GM12878 (cell line): Measurements from ENCODE around the gene PLEKHA1. TPM values are rescaled to one million over a fixed set of nuclear protein-coding genes. Genes with fewer than 3 reads are reported as not detected.

Source experiments
- ATAC-seq: fragments of 200-7000 bp; cut with Tn5 transposase; 3 replicates; pipeline ENCODE4 v1.9.1; 2020; ENCODE audit warnings: mild to moderate bottlenecking, moderate library complexity
- BruUV-seq: library from RNA; stranded (reverse); fragments of 400-500 nt; replicated peaks from 2 replicates; lab custom pipeline; 2021; lab: Mats Ljungman, UMichigan
- CTCF ChIA-PET: fragments of 300-600 bp; sonication (Branson Sonifier 250); formaldehyde crosslinking; extraction: SDS; loops from one replicate; lab custom pipeline; 2021; ENCODE audit warnings: inconsistent platforms; lab: Yijun Ruan, JAX
- POLR2A ChIA-PET: fragments of 350-600 bp; formaldehyde crosslinking; extraction: SDS; loops from one replicate; lab custom pipeline; 2021; ENCODE audit warnings: inconsistent platforms; lab: Charles Lee
- RAD21 ChIA-PET: fragments of 300-600 bp; sonication (Branson Sonifier 250); formaldehyde crosslinking; loops from one replicate; lab custom pipeline; 2023; ENCODE audit warnings: antibody characterized with exemption; ENCODE audit not compliant: unreplicated experiment; lab: Charles Lee
- SMC1A ChIA-PET: fragments of 300-600 bp; sonication (Branson Sonifier 250); formaldehyde crosslinking; loops from one replicate; lab custom pipeline; 2023; ENCODE audit not compliant: unreplicated experiment, uncharacterized antibody; lab: Charles Lee
- DNase-seq: peaks from one replicate; pipeline ENCODE4 v3.0.0-alpha.2; 2011; ENCODE audit warnings: low read depth, low spot score
- FAIRE-seq: peaks from 3 replicates; lab custom pipeline; 2011; peaks lifted over from hg19 to GRCh38; lab: Jason Lieb, UNC
- H2AFZ ChIP-seq: 2 replicates; pipeline ENCODE4 v1.6.0; 2011; ENCODE audit warnings: low read depth, low read length, control low read depth; ENCODE audit not compliant: control insufficient read depth
- H3K27ac ChIP-seq: 2 replicates; pipeline ENCODE4 v1.5.1; 2011; ENCODE audit warnings: control low read depth; ENCODE audit not compliant: control insufficient read depth, insufficient read depth
- H3K27me3 ChIP-seq, 2 experiments: replicated peaks in 1 of 2; 2 replicates each; pipeline versions ENCODE4 v1.6.0 to v1.6.1; 2011; ENCODE audit warnings: low read length in 1 of 2; ENCODE audit not compliant: control insufficient read depth in 2 of 2, insufficient read depth in 2 of 2
- H3K36me3 ChIP-seq, 2 experiments: 2 replicates each; pipeline ENCODE4 v1.5.1; 2011; ENCODE audit warnings: low read length in 1 of 2; ENCODE audit not compliant: control insufficient read depth in 2 of 2, insufficient read depth in 2 of 2
- H3K4me1 ChIP-seq: 2 replicates; pipeline ENCODE4 v1.6.1; 2011; ENCODE audit warnings: mild to moderate bottlenecking, low read length, moderate library complexity, mixed read lengths; ENCODE audit not compliant: control insufficient read depth, insufficient read depth
- H3K4me2 ChIP-seq: 2 replicates; pipeline ENCODE4 v1.6.0; 2011; ENCODE audit warnings: control low read depth; ENCODE audit not compliant: control insufficient read depth, insufficient read depth
- H3K4me3 ChIP-seq: fragments of 200-600 bp; sonication (generic); 2 replicates; pipeline ENCODE4 v1.5.1; 2016
- H3K79me2 ChIP-seq: 2 replicates; pipeline ENCODE4 v1.6.0; 2011; ENCODE audit warnings: low read length; ENCODE audit not compliant: control insufficient read depth, insufficient read depth
- H3K9ac ChIP-seq: 2 replicates; pipeline ENCODE4 v1.8.0; 2011; ENCODE audit warnings: low read length, control low read depth, mixed read lengths; ENCODE audit not compliant: control insufficient read depth, insufficient read depth
- H3K9me3 ChIP-seq: replicated peaks from 3 replicates; pipeline ENCODE4 v1.5.1; 2011; ENCODE audit warnings: mild to moderate bottlenecking, low read length; ENCODE audit not compliant: control insufficient read depth, insufficient read depth
- H4K20me1 ChIP-seq: 2 replicates; pipeline ENCODE4 v1.6.0; 2011; ENCODE audit not compliant: control insufficient read depth, insufficient read depth
- ASH2L ChIP-seq: fragments of 300-600, 200-600 bp; sonication (generic); IDR thresholded peaks from 2 replicates; pipeline ENCODE4 v1.6.1; 2017; ENCODE audit warnings: low read depth, mild to moderate bottlenecking, borderline replicate concordance
- CREB1 ChIP-seq: IDR thresholded peaks from 2 replicates; pipeline ENCODE4 v1.6.1; 2012; ENCODE audit warnings: low read depth, mild to moderate bottlenecking, inconsistent platforms
- MYB ChIP-seq: fragments of 150-350 bp; IDR thresholded peaks from 2 replicates; pipeline ENCODE4 v1.6.1; 2014; ENCODE audit warnings: mild to moderate bottlenecking, low read depth, low read length, borderline replicate concordance
- NR2F1 ChIP-seq: fragments of 450-650 bp; conservative IDR thresholded peaks from 2 replicates; pipeline ENCODE4 v1.6.1; 2017; ENCODE audit warnings: mild to moderate bottlenecking
- POU2F2 ChIP-seq: IDR thresholded peaks from 3 replicates; pipeline ENCODE4 v1.6.1; 2011; ENCODE audit warnings: low read depth, mild to moderate bottlenecking, low read length, borderline replicate concordance
- RUNX3 ChIP-seq: IDR thresholded peaks from 2 replicates; pipeline ENCODE4 v1.6.1; 2012; ENCODE audit warnings: low read length, inconsistent platforms
- YBX1 ChIP-seq: fragments of 450-650 bp; IDR thresholded peaks from 2 replicates; pipeline ENCODE4 v1.6.1; 2016; ENCODE audit warnings: antibody characterized with exemption
- ZNF274 ChIP-seq: IDR thresholded peaks from one replicate; pipeline ENCODE4 v1.8.0; 2011; ENCODE audit not compliant: insufficient read length, insufficient read depth
- WGBS: methylation state at CpG from one replicate; pipeline ENCODE4 v1.1.6; 2016; ENCODE audit warnings: low lambda C conversion rate; ENCODE audit not compliant: insufficient replicate concordance, insufficient coverage; ENCODE audit errors: missing lambda C conversion rate; 5-methylcytosine and 5-hydroxymethylcytosine counted together
- in situ Hi-C: fragments of 300-500 bp; cut with MboI; formaldehyde crosslinking; loops from 9 replicates; pipeline ENCODE4 v1.14.3; 2018; ENCODE audit warnings: mixed read lengths
- intact Hi-C: fragments of 100-400 bp; cut with micrococcal nuclease; formaldehyde crosslinking; loops from one replicate; pipeline ENCODE4 v1.14.2; 2022; ENCODE audit not compliant: unreplicated experiment
- polyA plus RNA-seq, 11 experiments: library from polyadenylated mRNA; depleted of rRNA in 4 of 11; unstranded in 6 of 11; stranded (reverse) in 5 of 11; fragments of >200 nt; fragmentation: Nextera tagmentation in 4 of 11; fragmentation: Illumina TruSeq in 1 of 11; extraction: Ambion mirVana in 4 of 11; extraction: Trizol in 1 of 11; gene quantifications; 1 replicate in 1 of 11; 2 replicates in 10 of 11; pipeline versions ENCODE4 v1.2.1 to v1.2.3, GENCODE V29; 2011 to 2016; ENCODE audit warnings: inconsistent platforms in 2 of 11, missing spikeins in 2 of 11, low read depth in 1 of 11
- total RNA-seq, 4 experiments: library from RNA; depleted of rRNA in 3 of 4; stranded (reverse); fragments of >200 nt in 3 of 4; fragmentation: Illumina TruSeq in 1 of 4; extraction: Trizol in 1 of 4; gene quantifications; 2 replicates each; pipeline versions ENCODE4 v1.2.1 to v1.2.3, GENCODE V29; 2013 to 2021
- TF ChIP-seq, protein P1 (sequence below): fragments of 450-650 bp; IDR thresholded peaks from 2 replicates; pipeline ENCODE4 v1.6.1; 2017; ENCODE audit warnings: mild to moderate bottlenecking

The PLEKHA1 gene
- total and polyA plus RNA-seq, 10 of the 15 experiments (the other 5 are each of a cell fraction or from before 2014, with no cell fraction given), result 0.15 to 6.0 (median 0.32) TPM

- TF ChIP-seq CREB1 (peak; percentile 52; the same call in 1 of the 2 replicates), ASH2L (no peak), MYB (no peak), ZNF274 (no peak)
- TF ChIP-seq, protein P1, sequence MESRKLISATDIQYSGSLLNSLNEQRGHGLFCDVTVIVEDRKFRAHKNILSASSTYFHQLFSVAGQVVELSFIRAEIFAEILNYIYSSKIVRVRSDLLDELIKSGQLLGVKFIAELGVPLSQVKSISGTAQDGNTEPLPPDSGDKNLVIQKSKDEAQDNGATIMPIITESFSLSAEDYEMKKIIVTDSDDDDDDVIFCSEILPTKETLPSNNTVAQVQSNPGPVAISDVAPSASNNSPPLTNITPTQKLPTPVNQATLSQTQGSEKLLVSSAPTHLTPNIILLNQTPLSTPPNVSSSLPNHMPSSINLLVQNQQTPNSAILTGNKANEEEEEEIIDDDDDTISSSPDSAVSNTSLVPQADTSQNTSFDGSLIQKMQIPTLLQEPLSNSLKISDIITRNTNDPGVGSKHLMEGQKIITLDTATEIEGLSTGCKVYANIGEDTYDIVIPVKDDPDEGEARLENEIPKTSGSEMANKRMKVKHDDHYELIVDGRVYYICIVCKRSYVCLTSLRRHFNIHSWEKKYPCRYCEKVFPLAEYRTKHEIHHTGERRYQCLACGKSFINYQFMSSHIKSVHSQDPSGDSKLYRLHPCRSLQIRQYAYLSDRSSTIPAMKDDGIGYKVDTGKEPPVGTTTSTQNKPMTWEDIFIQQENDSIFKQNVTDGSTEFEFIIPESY, result no peak
- TF ChIP-seq, all 136 proteins: peak for 21
Measured at GRCh38 chr10:122374237-122374858, at the start of gene PLEKHA1 (continued).

GRCh38 chr10:122325235-122325634 is 49.3 kb upstream of the PLEKHA1 start:
- DNase-seq (no peak), ATAC-seq (no peak), FAIRE-seq (no peak)
- TF ChIP-seq POU2F2 (no peak), RUNX3 (no peak), YBX1 (no peak), NR2F1 (no peak)
- H3K4me2 ChIP-seq, result no peak overlapping the region
- in situ Hi-C loops (no loop called here), intact Hi-C loops (no loop called here)
- no peaks in the 10 kb centered on the region; the same call in 2 of the 3 replicates for H3K9me3 ChIP-seq
- no peaks in the 10 kb centered on the region for H3K79me2 ChIP-seq
- RAD21 ChIA-PET, result no interaction called here
- no TSS peak for BruUV-seq
- 23% methylated on average over 2 of the region's 2 CpGs for WGBS
- POLR2A ChIA-PET, result no interaction called here
- no peak overlapping the region for H3K4me3 ChIP-seq
- CTCF ChIA-PET, result interaction anchor here (2.0 kb wide), 1 partner anchor 110 kb away, joined by 10 read pairs; no protein-coding TSS in a partner anchor
- SMC1A ChIA-PET, result no interaction called here
- H3K27me3 ChIP-seq, result peaks cover 0 to 3% of the 10 kb centered on the region in 2 experiments; a peak in 2 of 4 replicates
- H3K27ac ChIP-seq, result no peak overlapping the region
- H4K20me1 ChIP-seq, result no peaks in the 10 kb centered on the region; the same call in 1 of the 2 replicates
- no peak overlapping the region for H2AFZ ChIP-seq
- no peak overlapping the region for H3K9ac ChIP-seq
- peaks cover 4% of the 10 kb centered on the region for H3K4me1 ChIP-seq
- H3K36me3 ChIP-seq, result no peaks in the 10 kb centered on the region
